SU-DHL-6 (cell line): ENCODE measurements around the gene FGFRL1.

Experiments used
- EZH2phosphoT487 ChIP-seq: fragments of 200-600 bp; sonication (generic), shearing (Covaris generic); conservative IDR thresholded peaks from 2 replicates; pipeline ENCODE4 v1.6.1; 2018; ENCODE audit warnings: mild to moderate bottlenecking, antibody characterized with exemption, low read length, moderate library complexity, mixed read lengths
- TF ChIP-seq, protein P1 (sequence below): fragments of 200-600 bp; sonication (generic); IDR thresholded peaks from one replicate; pipeline ENCODE4 v1.5.1; 2017; ENCODE audit warnings: antibody characterized with exemption, mild to moderate bottlenecking, low read length, moderate library complexity; ENCODE audit not compliant: insufficient read depth, poor library complexity, severe bottlenecking

DNA sequence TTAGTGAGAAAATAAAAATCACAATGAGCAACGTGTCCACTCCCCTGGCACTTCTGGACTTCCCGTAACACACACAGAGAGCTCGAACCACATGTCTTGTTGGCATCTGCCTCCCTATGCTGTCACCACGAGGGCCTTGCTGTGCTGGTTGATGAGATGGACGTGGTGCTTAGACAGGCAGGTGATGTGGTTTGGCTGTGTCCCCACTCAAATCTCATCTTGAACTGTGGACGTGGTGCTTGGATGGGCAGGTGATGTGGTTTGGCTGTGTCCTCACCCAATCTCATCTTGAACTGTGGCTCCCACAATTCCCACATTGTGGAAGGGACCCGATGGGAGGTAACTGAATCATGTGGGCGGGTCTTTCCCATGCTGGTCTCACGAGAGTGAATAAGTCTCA, 40.0 kb downstream of the FGFRL1 start:
- TF ChIP-seq, protein P1, sequence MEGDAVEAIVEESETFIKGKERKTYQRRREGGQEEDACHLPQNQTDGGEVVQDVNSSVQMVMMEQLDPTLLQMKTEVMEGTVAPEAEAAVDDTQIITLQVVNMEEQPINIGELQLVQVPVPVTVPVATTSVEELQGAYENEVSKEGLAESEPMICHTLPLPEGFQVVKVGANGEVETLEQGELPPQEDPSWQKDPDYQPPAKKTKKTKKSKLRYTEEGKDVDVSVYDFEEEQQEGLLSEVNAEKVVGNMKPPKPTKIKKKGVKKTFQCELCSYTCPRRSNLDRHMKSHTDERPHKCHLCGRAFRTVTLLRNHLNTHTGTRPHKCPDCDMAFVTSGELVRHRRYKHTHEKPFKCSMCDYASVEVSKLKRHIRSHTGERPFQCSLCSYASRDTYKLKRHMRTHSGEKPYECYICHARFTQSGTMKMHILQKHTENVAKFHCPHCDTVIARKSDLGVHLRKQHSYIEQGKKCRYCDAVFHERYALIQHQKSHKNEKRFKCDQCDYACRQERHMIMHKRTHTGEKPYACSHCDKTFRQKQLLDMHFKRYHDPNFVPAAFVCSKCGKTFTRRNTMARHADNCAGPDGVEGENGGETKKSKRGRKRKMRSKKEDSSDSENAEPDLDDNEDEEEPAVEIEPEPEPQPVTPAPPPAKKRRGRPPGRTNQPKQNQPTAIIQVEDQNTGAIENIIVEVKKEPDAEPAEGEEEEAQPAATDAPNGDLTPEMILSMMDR, result no peak
- no peak for TF ChIP-seq EZH2phosphoT487
